ENCODE measurements around the gene NUP93. TPM values are rescaled to one million over a fixed set of nuclear protein-coding genes. Genes with fewer than 3 reads are reported as not detected.

NUP93 gene
- total RNA-seq, 2 donors from 2014 or later, result 25.7 to 38.7 TPM

GRCh38 chr16:56783344-56783743 is 53.4 kb downstream of the NUP93 start:
- H3K27ac ChIP-seq, result no peak overlapping the region
- no peaks in the 10 kb centered on the region for H3K27me3 ChIP-seq (replicated peaks; ENCODE audit: insufficient read depth)
- TF ChIP-seq CTCF (IDR thresholded peaks at IDR 0.05), result no peak
- H3K36me3 ChIP-seq, result no peaks in the 10 kb centered on the region
- no peaks in the 10 kb centered on the region for H3K4me1 ChIP-seq (ENCODE audit: control insufficient read depth in 1 of 2, low read depth in 2 of 2)
- ATAC-seq (ENCODE audit: insufficient number of reproducible peaks, low FRiP score, low read depth) (no peak), DNase-seq (ENCODE audit: low spot score) (no peak)
- H3K4me3 ChIP-seq, result no peak overlapping the region
- no peaks in the 10 kb centered on the region for H3K9me3 ChIP-seq

GRCh38 chr16:56785317-56785716 is 55.4 kb downstream of the NUP93 start:
- no peak for TF ChIP-seq CTCF (IDR thresholded peaks at IDR 0.05)
- H3K9me3 ChIP-seq, result no peaks in the 10 kb centered on the region
- H3K36me3 ChIP-seq, result no peaks in the 10 kb centered on the region
- no peaks in the 10 kb centered on the region for H3K27me3 ChIP-seq (replicated peaks; ENCODE audit: insufficient read depth)
- no peaks in the 10 kb centered on the region for H3K4me1 ChIP-seq (ENCODE audit: control insufficient read depth in 1 of 2, low read depth in 2 of 2)
- H3K27ac ChIP-seq, result no peak overlapping the region
- DNase-seq (ENCODE audit: low spot score) (no peak), ATAC-seq (ENCODE audit: insufficient number of reproducible peaks, low FRiP score, low read depth) (no peak)
- H3K4me3 ChIP-seq, result no peak overlapping the region

GRCh38 chr16:56787167-56787566 is 57.2 kb downstream of the NUP93 start:
- ATAC-seq (ENCODE audit: insufficient number of reproducible peaks, low FRiP score, low read depth) (no peak), DNase-seq (ENCODE audit: low spot score) (no peak)
- Histone ChIP-seq H3K36me3 (no peaks in the 10 kb centered on the region), H3K9me3 (no peaks in the 10 kb centered on the region), H3K27me3 (replicated peaks; ENCODE audit: insufficient read depth) (no peaks in the 10 kb centered on the region), H3K4me1 (ENCODE audit: control insufficient read depth in 1 of 2, low read depth in 2 of 2) (no peaks in the 10 kb centered on the region), H3K27ac (no peak overlapping the region), H3K4me3 (no peak overlapping the region)
- no peak for TF ChIP-seq CTCF (IDR thresholded peaks at IDR 0.05)

- ATAC-seq (ENCODE audit: insufficient number of reproducible peaks, low FRiP score, low read depth) (no peak), DNase-seq (ENCODE audit: low spot score) (no peak)
- Histone ChIP-seq H3K27me3 (replicated peaks; ENCODE audit: insufficient read depth) (no peaks in the 10 kb centered on the region), H3K4me3 (no peak overlapping the region), H3K36me3 (no peaks in the 10 kb centered on the region), H3K27ac (no peak overlapping the region), H3K9me3 (no peaks in the 10 kb centered on the region), H3K4me1 (ENCODE audit: control insufficient read depth in 1 of 2, low read depth in 2 of 2) (no peaks in the 10 kb centered on the region)
- no peak for TF ChIP-seq CTCF (IDR thresholded peaks at IDR 0.05)
Observed at GRCh38 chr16:56788435-56788834, 58.5 kb downstream of the NUP93 start.

- Histone ChIP-seq H3K36me3 (no peaks in the 10 kb centered on the region), H3K4me1 (ENCODE audit: control insufficient read depth in 1 of 2, low read depth in 2 of 2) (no peaks in the 10 kb centered on the region), H3K9me3 (no peaks in the 10 kb centered on the region), H3K4me3 (no peak overlapping the region), H3K27ac (no peak overlapping the region), H3K27me3 (replicated peaks; ENCODE audit: insufficient read depth) (no peaks in the 10 kb centered on the region)
- ATAC-seq (ENCODE audit: insufficient number of reproducible peaks, low FRiP score, low read depth), result no peak
- no peak for DNase-seq (ENCODE audit: low spot score)
- TF ChIP-seq CTCF (IDR thresholded peaks at IDR 0.05), result no peak
Observed at GRCh38 chr16:56789360-56789759, 59.4 kb downstream of the NUP93 start.
